OCI-LY1 (cell line): ENCODE data around the gene LIN28B.

Source experiments
- H2AFZ ChIP-seq: fragments of 200-600 bp; sonication (generic), shearing (Covaris generic); 2 replicates; pipeline ENCODE4 v1.6.0; 2014; ENCODE audit warnings: antibody characterized with exemption, mild to moderate bottlenecking, low read length
- H3F3A ChIP-seq: fragments of 200-600 bp; sonication (generic), shearing (Covaris generic); 2 replicates; pipeline ENCODE4 v1.6.0; 2014; ENCODE audit warnings: mild to moderate bottlenecking, antibody characterized with exemption, low read length, moderate library complexity; ENCODE audit not compliant: insufficient read depth
- H3K27ac ChIP-seq: fragments of 200-600 bp; sonication (generic); 2 replicates; pipeline ENCODE4 v1.5.1; 2014; ENCODE audit warnings: low read length, mixed run types, mild to moderate bottlenecking, low read depth; ENCODE audit not compliant: poor library complexity, severe bottlenecking
- H3K27me3 ChIP-seq: fragments of 200-600 bp; sonication (generic); 2 replicates; pipeline ENCODE4 v1.6.0; 2014; ENCODE audit warnings: antibody characterized with exemption, mild to moderate bottlenecking, low read length, moderate library complexity; ENCODE audit not compliant: insufficient read depth
- H3K36me3 ChIP-seq: fragments of 200-600 bp; sonication (generic); 2 replicates; pipeline ENCODE4 v1.6.1; 2014; ENCODE audit warnings: mild to moderate bottlenecking, antibody characterized with exemption, low read length, moderate library complexity, mixed read lengths; ENCODE audit not compliant: insufficient read depth
- H3K4me1 ChIP-seq: fragments of 200-600 bp; sonication (generic); 2 replicates; pipeline ENCODE4 v1.5.1; 2014; ENCODE audit warnings: mild to moderate bottlenecking, low read length, moderate library complexity; ENCODE audit not compliant: insufficient read depth, severe bottlenecking
- H3K4me2 ChIP-seq: fragments of 200-600 bp; sonication (generic), shearing (Covaris generic); 2 replicates; pipeline ENCODE4 v1.6.1; 2014; ENCODE audit warnings: low read length
- H3K4me3 ChIP-seq: fragments of 200-600 bp; sonication (generic); 2 replicates; pipeline ENCODE4 v1.5.1; 2014; ENCODE audit warnings: low read length, low read depth, mild to moderate bottlenecking, mixed read lengths; ENCODE audit not compliant: poor library complexity, severe bottlenecking
- H3K79me2 ChIP-seq: fragments of 200-600 bp; shearing (Covaris generic); 2 replicates; pipeline ENCODE4 v1.6.1; 2016; ENCODE audit warnings: mixed run types, low read length, mixed read lengths; ENCODE audit not compliant: insufficient read depth
- H3K9ac ChIP-seq: fragments of 200-600 bp; sonication (generic), shearing (Covaris generic); 2 replicates; pipeline ENCODE4 v1.6.1; 2014; ENCODE audit warnings: mild to moderate bottlenecking, low read length, mixed read lengths
- H3K9me2 ChIP-seq: fragments of 200-600 bp; sonication (generic), shearing (Covaris generic); 2 replicates; pipeline ENCODE4 v1.6.1; 2014; ENCODE audit warnings: low read depth, mild to moderate bottlenecking, low read length, mixed read lengths
- H3K9me3 ChIP-seq: fragments of 200-600 bp; shearing (Covaris generic); 2 replicates; pipeline ENCODE4 v1.6.1; 2014; ENCODE audit warnings: low read length, mixed read lengths
- H4K20me1 ChIP-seq: fragments of 200-600 bp; sonication (generic), shearing (Covaris generic); 2 replicates; pipeline ENCODE4 v1.6.0; 2016; ENCODE audit warnings: mild to moderate bottlenecking, low read length; ENCODE audit not compliant: insufficient read depth
- CTCF ChIP-seq: fragments of 200-600 bp; sonication (generic), shearing (Covaris generic); IDR thresholded peaks from 2 replicates; pipeline ENCODE4 v1.5.1; 2017; ENCODE audit warnings: mild to moderate bottlenecking, antibody characterized with exemption, low read length, moderate library complexity, mixed read lengths
- EZH2 ChIP-seq: fragments of 200-600 bp; sonication (generic), shearing (Covaris generic); IDR thresholded peaks from 2 replicates; pipeline ENCODE4 v1.8.0; 2017; ENCODE audit warnings: borderline replicate concordance, mixed run types, mild to moderate bottlenecking, antibody characterized with exemption, low read length, moderate library complexity, mixed read lengths

Gene LIN28B

DNA sequence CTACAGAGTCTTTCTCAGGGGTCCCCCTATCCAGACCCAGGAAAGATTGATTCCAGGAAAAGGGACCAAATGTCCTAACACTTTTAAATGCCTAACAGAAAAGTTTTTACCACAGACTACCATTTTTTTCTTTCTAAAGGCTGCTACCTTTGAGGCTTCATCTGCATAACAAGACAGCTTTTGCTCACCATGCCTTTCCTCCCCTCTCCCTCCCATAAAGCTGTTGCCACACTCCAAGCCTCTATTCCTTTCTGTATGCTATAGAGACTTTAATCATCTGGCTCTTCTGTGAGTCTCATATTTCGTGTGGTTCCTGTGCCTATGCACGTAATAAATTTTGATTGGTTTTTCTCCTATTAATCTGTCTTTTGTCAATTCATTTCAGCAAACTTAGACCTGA is 26.0 kb upstream of the LIN28B start:
- Histone ChIP-seq H3K27me3 (no peaks in the 10 kb centered on the region), H3K79me2 (no peaks in the 10 kb centered on the region), H3K27ac (no peak overlapping the region), H3K36me3 (no peaks in the 10 kb centered on the region), H3K9me2 (no peaks in the 10 kb centered on the region), H3K9me3 (no peaks in the 10 kb centered on the region), H3F3A (no peaks in the 10 kb centered on the region), H4K20me1 (no peaks in the 10 kb centered on the region), H3K9ac (no peak overlapping the region), H2AFZ (no peak overlapping the region), H3K4me3 (no peak overlapping the region), H3K4me1 (no peaks in the 10 kb centered on the region), H3K4me2 (no peak overlapping the region)
- TF ChIP-seq EZH2, result no peak

DNA sequence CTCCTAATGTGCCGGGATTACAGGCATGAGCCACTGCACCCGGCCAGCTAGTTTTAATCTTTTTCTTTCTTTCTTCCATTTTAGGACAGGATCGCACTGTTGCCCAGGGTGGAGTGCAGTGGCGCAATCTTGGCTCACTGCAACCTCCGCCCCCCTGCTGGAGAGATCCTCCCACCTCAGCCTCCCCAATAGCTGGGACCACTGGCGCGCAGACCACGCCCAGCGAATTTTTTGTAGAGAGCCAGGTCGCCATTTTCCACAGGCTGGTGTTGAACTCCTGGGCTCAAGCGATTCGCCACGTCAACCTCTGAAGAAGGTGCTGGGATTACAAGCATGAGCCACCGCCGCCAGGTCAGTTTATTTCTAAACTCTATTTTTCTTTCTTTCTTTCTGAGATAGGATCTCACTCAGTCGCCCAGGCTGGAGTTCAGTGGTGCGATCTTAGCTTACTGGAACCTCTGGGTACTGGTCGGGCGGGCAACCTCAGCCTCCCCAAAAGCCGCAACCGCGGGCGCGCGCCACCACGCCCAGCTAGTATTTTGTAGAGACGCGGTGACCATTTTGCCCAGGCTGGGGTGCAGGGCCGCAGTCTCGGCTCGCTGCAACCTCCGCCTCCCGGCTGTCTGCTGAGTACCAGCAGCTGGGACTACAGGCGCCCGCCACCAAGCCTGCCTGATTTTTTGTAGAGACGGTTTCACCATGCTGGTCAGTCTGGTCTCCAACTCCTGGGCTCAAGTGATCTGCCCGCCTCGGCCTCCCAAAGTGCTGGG is 20.0 kb upstream of the LIN28B start:
- no peaks in the 10 kb centered on the region for H3K27me3 ChIP-seq
- TF ChIP-seq CTCF (no peak), EZH2 (no peak)
- no peak overlapping the region for H3K9ac ChIP-seq
- no peak overlapping the region for H3K4me3 ChIP-seq
- no peak overlapping the region for H3K4me2 ChIP-seq
- H2AFZ ChIP-seq, result no peak overlapping the region
- H3K27ac ChIP-seq, result no peak overlapping the region
- no peaks in the 10 kb centered on the region for H3K9me2 ChIP-seq
- H4K20me1 ChIP-seq, result no peaks in the 10 kb centered on the region
- H3F3A ChIP-seq, result no peaks in the 10 kb centered on the region
- no peaks in the 10 kb centered on the region for H3K4me1 ChIP-seq
- H3K9me3 ChIP-seq, result no peaks in the 10 kb centered on the region
- no peaks in the 10 kb centered on the region for H3K79me2 ChIP-seq
- no peaks in the 10 kb centered on the region for H3K36me3 ChIP-seq

DNA sequence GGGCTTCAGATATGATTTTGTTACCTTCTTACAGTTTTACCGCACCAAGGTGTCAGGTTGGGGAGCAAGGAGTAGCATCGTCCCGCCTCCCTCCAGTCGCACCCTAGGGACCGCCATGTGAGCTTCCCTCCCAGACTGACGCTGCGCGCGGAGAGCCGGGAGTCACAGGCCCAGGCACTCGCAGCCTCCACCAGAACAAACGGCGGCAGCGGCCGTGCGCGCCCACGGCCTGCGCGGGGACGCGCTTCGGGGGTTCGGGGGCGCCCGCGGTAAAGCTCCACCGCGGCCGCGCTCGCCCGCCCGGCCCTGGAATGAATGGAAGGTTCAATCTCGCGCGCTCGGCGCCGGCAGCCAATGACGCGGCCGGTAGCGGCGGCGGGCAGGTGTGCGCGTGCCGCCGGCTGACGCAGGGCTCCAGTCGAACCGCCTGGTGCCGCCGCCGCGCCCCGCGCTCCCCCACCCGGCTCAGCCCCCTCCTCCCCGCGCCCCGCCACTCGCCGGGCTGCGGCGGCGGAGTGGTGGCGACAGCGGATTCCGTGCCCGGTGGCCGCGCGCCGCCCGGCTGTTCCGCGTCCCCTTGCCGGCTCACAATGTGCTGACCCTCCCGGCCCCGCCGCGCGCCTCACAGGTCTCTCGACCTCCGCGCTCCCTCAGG is 16.5 kb upstream of the LIN28B start:
- H3K4me1 ChIP-seq, result no peaks in the 10 kb centered on the region
- no peaks in the 10 kb centered on the region for H3K27me3 ChIP-seq
- no peak overlapping the region for H3K9ac ChIP-seq
- no peak for TF ChIP-seq CTCF
- TF ChIP-seq EZH2, result no peak
- no peak overlapping the region for H3K27ac ChIP-seq
- no peaks in the 10 kb centered on the region for H3K9me3 ChIP-seq
- H3K79me2 ChIP-seq, result no peaks in the 10 kb centered on the region
- no peak overlapping the region for H3K4me3 ChIP-seq
- no peak overlapping the region for H2AFZ ChIP-seq
- H3K9me2 ChIP-seq, result no peaks in the 10 kb centered on the region
- no peak overlapping the region for H3K4me2 ChIP-seq
- H3K36me3 ChIP-seq, result no peaks in the 10 kb centered on the region
- H3F3A ChIP-seq, result no peaks in the 10 kb centered on the region
- no peaks in the 10 kb centered on the region for H4K20me1 ChIP-seq
